ENCODE results near the gene PLAC8. TPM values are rescaled to one million over a fixed set of nuclear protein-coding genes. Genes with fewer than 3 reads are reported as not detected.

The PLAC8 gene, protein sequence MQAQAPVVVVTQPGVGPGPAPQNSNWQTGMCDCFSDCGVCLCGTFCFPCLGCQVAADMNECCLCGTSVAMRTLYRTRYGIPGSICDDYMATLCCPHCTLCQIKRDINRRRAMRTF
- total RNA-seq, result 0.09 TPM in 1 of 2 replicates, not detected in the other

DNA sequence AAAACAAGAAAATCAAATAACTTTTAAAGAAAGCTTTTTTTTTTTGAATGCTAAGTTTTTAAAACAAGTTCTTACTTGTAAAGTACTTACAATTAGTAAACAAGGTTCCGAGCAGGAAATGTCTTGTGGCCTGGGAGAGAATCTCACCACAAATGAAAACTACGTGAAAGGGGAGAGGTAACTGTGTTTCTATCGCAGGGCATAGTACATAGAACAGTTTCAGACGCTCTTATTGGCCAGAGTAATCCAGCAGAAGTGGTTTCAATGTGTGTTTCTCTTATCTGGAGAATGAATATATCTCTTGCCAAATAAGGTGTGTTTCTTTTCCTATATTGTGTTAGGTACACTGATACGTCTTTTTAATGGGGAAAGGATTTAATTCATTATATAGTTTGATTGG is at the start of gene PLAC8:
Gene PLAC8, minus strand, starts transcription at position 154 of the 400 bp plus-strand sequence. CDS start 6,808 bp downstream, outside the sequence.

Other genes with a start within 250 kb of the PLAC8 start
- 200 and 244 TPM in 2 replicates for gene SEC31A, start 223.6 kb downstream of the PLAC8 start, total RNA-seq
- 4.1 and 5.0 TPM in 2 replicates for gene THAP9, start 214.0 kb downstream of the PLAC8 start, total RNA-seq
- 7.2 and 10.5 TPM in 2 replicates for gene LIN54, start 103.9 kb downstream of the PLAC8 start, total RNA-seq
- gene COPS4, start 79.5 kb downstream of the PLAC8 start, total RNA-seq, result 60.6 and 71.0 TPM in 2 replicates
- 9.7 and 17.4 TPM in 2 replicates for gene COQ2, start 170.1 kb upstream of the PLAC8 start, total RNA-seq
- gene HPSE, start 220.1 kb upstream of the PLAC8 start, total RNA-seq, result 1.3 and 6.9 TPM in 2 replicates

Measured in endothelial cell of coronary artery (primary cell).